Measurements from ENCODE around the gene ANKRD33B.
A peak's percentile ranks its signal among the peaks of the same experiment; 100 is the strongest.

ANKRD33B gene

GRCh38 chr5:10576790-10577189, 12.9 kb downstream of the ANKRD33B start:
- peaks cover 37 to 65% of the 10 kb centered on the region in 2 experiments for H3K4me1 ChIP-seq (ENCODE audit: control insufficient read depth in 1 of 2, insufficient read depth in 1 of 2, low read depth in 1 of 2, low read length in 1 of 2)
- no peak overlapping the region for H3K4me3 ChIP-seq (ENCODE audit: low read depth in 1 of 2, low read length in 1 of 2)
- H3K9me3 ChIP-seq, result no peaks in the 10 kb centered on the region
- no peaks in the 10 kb centered on the region for H3K36me3 ChIP-seq
- H3K27me3 ChIP-seq, result no peaks in the 10 kb centered on the region
- peak overlapping the region; percentile 57 for H3K27ac ChIP-seq
- TF ChIP-seq CTCF (IDR thresholded peaks at IDR 0.05), result no peak

GRCh38 chr5:10577371-10578292, 13.8 kb downstream of the ANKRD33B start:
- H3K9me3 ChIP-seq, result no peaks in the 10 kb centered on the region
- H3K27ac ChIP-seq, result peak overlapping the region; percentile 57
- no peak overlapping the region for H3K4me3 ChIP-seq (ENCODE audit: low read depth in 1 of 2, low read length in 1 of 2)
- no peak for TF ChIP-seq CTCF (IDR thresholded peaks at IDR 0.05)
- H3K36me3 ChIP-seq, result no peaks in the 10 kb centered on the region
- peaks cover 39 to 66% of the 10 kb centered on the region in 2 experiments for H3K4me1 ChIP-seq (ENCODE audit: control insufficient read depth in 1 of 2, insufficient read depth in 1 of 2, low read depth in 1 of 2, low read length in 1 of 2)
- H3K27me3 ChIP-seq, result no peaks in the 10 kb centered on the region

- no peak overlapping the region for H3K4me3 ChIP-seq (ENCODE audit: low read depth in 1 of 2, low read length in 1 of 2)
- H3K4me1 ChIP-seq (ENCODE audit: control insufficient read depth in 1 of 2, insufficient read depth in 1 of 2, low read depth in 1 of 2, low read length in 1 of 2), result peaks cover 33 to 63% of the 10 kb centered on the region in 2 experiments
- no peaks in the 10 kb centered on the region for H3K27me3 ChIP-seq
- H3K27ac ChIP-seq, result peak overlapping the region; percentile 57
- TF ChIP-seq CTCF (IDR thresholded peaks at IDR 0.05), result no peak
- no peaks in the 10 kb centered on the region for H3K9me3 ChIP-seq
- no peaks in the 10 kb centered on the region for H3K36me3 ChIP-seq
These were observed 14.4 kb downstream of the ANKRD33B start for GRCh38 chr5:10578293-10578665.

GRCh38 chr5:10578869-10579268, 15.0 kb downstream of the ANKRD33B start:
- Histone ChIP-seq H3K36me3 (no peaks in the 10 kb centered on the region), H3K4me1 (ENCODE audit: control insufficient read depth in 1 of 2, insufficient read depth in 1 of 2, low read depth in 1 of 2, low read length in 1 of 2) (peaks cover 33 to 63% of the 10 kb centered on the region in 2 experiments), H3K27me3 (no peaks in the 10 kb centered on the region), H3K27ac (no peak overlapping the region), H3K9me3 (no peaks in the 10 kb centered on the region), H3K4me3 (ENCODE audit: low read depth in 1 of 2, low read length in 1 of 2) (no peak overlapping the region)
- TF ChIP-seq CTCF (IDR thresholded peaks at IDR 0.05), result no peak

- no peaks in the 10 kb centered on the region for H3K36me3 ChIP-seq
- H3K27ac ChIP-seq, result peak overlapping the region; percentile 61
- H3K4me3 ChIP-seq (ENCODE audit: low read depth in 1 of 2, low read length in 1 of 2), result no peak overlapping the region
- TF ChIP-seq CTCF (IDR thresholded peaks at IDR 0.05), result no peak
- no peaks in the 10 kb centered on the region for H3K27me3 ChIP-seq
- H3K4me1 ChIP-seq (ENCODE audit: control insufficient read depth in 1 of 2, insufficient read depth in 1 of 2, low read depth in 1 of 2, low read length in 1 of 2), result peaks cover 41 to 70% of the 10 kb centered on the region in 2 experiments
- H3K9me3 ChIP-seq, result no peaks in the 10 kb centered on the region
These were observed 16.0 kb downstream of the ANKRD33B start for GRCh38 chr5:10579536-10580521.
